ENCODE data around the gene SMCO1.
"Not testable (repeated sequence)": the region's sequence is repeated elsewhere in the genome, so short reads cannot be mapped to it uniquely, and the experiment has no call there.

Gene SMCO1

GRCh38 chr3:196514350-196514716 lies 813 bp downstream of the SMCO1 start:
- H3K27me3 Mint-ChIP-seq = peaks cover 10% of the 10 kb centered on the region
- no peak overlapping the region for H3K4me3 Mint-ChIP-seq
- peaks cover 22% of the 10 kb centered on the region for H3K9me3 Mint-ChIP-seq
- H3K27ac Mint-ChIP-seq = no peak overlapping the region
- peaks cover 3% of the 10 kb centered on the region for H3K36me3 Mint-ChIP-seq
- H3K4me1 Mint-ChIP-seq = peaks cover 4% of the 10 kb centered on the region
- CTCF ChIA-PET = interaction anchor here (1.0 to 1.2 kb wide), 2 partner anchors 9 to 14 kb away, joined by 3 to 4 read pairs; no protein-coding TSS in a partner anchor
- no peak for DNase-seq

DNA sequence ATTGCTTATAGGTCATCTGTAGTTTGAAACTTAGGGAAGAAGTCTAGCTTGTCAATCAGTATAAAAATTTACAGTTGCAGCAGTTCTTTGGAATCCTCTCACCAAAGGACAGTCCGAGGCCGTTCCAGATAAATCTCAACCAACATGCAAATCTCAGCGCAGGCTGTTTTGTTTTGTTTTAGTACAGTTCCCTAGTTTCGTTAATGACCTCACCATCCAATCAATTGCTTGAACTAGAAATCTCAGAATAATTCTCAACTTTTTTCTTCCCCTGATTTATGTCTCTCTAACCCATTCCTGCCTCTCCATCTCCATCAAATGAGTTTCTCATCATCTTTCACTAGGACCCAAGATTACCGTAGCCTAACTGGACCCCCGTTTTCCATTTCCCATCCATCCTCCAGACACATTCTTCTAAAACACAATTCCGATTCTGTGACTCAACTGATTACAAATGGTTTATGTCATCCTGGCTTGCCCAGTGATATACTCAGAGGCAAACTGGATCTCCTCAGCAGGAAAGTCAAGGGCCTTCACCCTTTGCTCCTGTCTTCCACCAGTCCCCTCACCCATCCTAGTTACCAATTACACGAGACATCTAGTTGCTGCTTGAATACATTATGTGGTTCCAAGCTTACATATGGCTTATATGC lies 1.3 kb downstream of the SMCO1 start:
- Mint-ChIP-seq H3K36me3 (no peaks in the 10 kb centered on the region), H3K9me3 (peaks cover 17% of the 10 kb centered on the region), H3K27ac (no peak overlapping the region), H3K27me3 (peaks cover 10% of the 10 kb centered on the region), H3K4me1 (peaks cover 4% of the 10 kb centered on the region), H3K4me3 (no peak overlapping the region)
- CTCF ChIA-PET = interaction anchor here (1.0 to 1.2 kb wide), 2 partner anchors 9 to 15 kb away, joined by 3 to 4 read pairs; no protein-coding TSS in a partner anchor
- DNase-seq = no peak

GRCh38 chr3:196511646-196512425 lies 3.3 kb downstream of the SMCO1 start:
- CTCF ChIA-PET = interaction anchor here (1.7 kb wide), 1 partner anchor 11 kb away, joined by 9 read pairs; no protein-coding TSS in a partner anchor
- DNase-seq, H3K4me1 Mint-ChIP-seq: not testable (repeated sequence)

GRCh38 chr3:196511108-196511507 lies 4.0 kb downstream of the SMCO1 start:
- not testable (repeated sequence) for H3K36me3 Mint-ChIP-seq, H3K4me3 Mint-ChIP-seq, H3K27ac Mint-ChIP-seq, DNase-seq, H3K4me1 Mint-ChIP-seq
- CTCF ChIA-PET = interaction anchor here (1.5 kb wide), 1 partner anchor 13 kb away, joined by 4 read pairs; no protein-coding TSS in a partner anchor
- Mint-ChIP-seq H3K9me3 (peaks cover 15% of the 10 kb centered on the region), H3K27me3 (peaks cover 24% of the 10 kb centered on the region)

More at GRCh38 chr3:196511646-196512425, 3.3 kb downstream of the SMCO1 start:
- not testable (repeated sequence) for H3K36me3 Mint-ChIP-seq, H3K27ac Mint-ChIP-seq, H3K4me3 Mint-ChIP-seq
- Mint-ChIP-seq H3K9me3 (peaks cover 10% of the 10 kb centered on the region), H3K27me3 (peaks cover 19% of the 10 kb centered on the region)

DNA sequence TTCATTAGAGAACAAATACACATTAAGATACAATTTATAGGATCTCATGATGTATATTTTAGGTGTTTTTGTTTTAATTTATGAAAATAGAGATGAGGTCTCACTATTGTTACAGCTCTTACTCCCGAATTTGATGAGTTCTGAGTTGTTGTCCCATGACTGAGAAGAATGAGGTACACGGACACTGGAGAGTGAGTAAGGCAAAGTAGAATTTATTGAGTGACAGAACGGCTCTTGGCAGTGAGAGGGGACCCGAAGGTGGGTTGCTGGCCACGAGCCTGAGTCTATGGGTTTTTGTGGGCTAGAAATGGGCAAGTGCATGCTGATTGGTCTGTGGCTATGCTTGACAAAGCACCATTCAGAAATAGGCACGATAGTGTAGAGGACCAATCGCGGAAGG lies 8.5 kb downstream of the SMCO1 start:
- CTCF ChIA-PET = interaction anchor here (1.9 to 3.2 kb wide), 3 partner anchors 16 to 22 kb away, joined by 6 to 10 read pairs (median 8); no protein-coding TSS in a partner anchor
- peaks cover 13% of the 10 kb centered on the region for H3K36me3 Mint-ChIP-seq
- no peak overlapping the region for H3K4me3 Mint-ChIP-seq
- peaks cover 10% of the 10 kb centered on the region for H3K4me1 Mint-ChIP-seq
- H3K9me3 Mint-ChIP-seq = peaks cover 11% of the 10 kb centered on the region
- H3K27ac Mint-ChIP-seq = no peak overlapping the region
- H3K27me3 Mint-ChIP-seq = peaks cover 16% of the 10 kb centered on the region
- DNase-seq = no peak

DNA sequence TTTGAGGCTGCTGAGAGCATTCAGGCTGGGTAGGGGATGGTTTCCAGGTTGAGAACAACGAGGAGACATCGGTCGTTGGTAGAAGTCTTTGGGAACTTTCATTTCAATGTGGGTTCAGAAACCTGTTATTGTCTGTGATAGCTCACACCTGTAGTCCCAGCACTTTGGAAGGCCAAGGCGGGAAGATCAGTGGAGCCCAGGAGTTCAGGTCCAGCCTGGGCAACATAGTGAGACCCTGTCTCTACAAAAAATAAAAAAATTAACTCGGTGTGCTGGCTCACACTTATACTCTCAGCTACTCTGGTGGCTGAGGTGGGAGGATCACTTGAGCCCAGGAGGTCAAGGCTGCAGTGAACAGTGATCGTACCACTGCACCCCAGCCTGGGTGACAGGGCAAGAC lies 10.6 kb downstream of the SMCO1 start:
- CTCF ChIA-PET = interaction anchor here (3.2 kb wide), 1 partner anchor 18 kb away, joined by 8 read pairs; no protein-coding TSS in a partner anchor
- no peak for DNase-seq
- H3K4me1 Mint-ChIP-seq = peaks cover 24% of the 10 kb centered on the region
- peaks cover 16% of the 10 kb centered on the region for H3K27me3 Mint-ChIP-seq
- peaks cover 11% of the 10 kb centered on the region for H3K9me3 Mint-ChIP-seq
- no peak overlapping the region for H3K27ac Mint-ChIP-seq
- peaks cover 30% of the 10 kb centered on the region for H3K36me3 Mint-ChIP-seq
- H3K4me3 Mint-ChIP-seq = peak overlapping the region; percentile 98

DNA sequence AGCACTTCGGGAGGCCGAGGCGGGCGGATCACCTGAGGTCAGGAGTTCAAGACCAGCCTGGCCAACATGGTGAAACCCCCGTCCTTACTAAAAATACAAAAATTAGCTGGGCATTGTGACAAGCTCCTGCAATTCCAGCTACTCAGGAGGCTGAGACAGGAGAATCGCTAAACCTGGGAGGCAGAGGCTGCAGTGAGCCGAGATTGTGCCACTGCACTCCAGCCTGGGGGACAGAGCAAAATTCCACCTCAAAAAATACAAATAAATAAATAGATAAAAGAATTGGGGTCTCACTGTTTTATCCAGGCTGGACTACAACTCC lies 11.1 kb downstream of the SMCO1 start:
- peaks cover 35% of the 10 kb centered on the region for H3K36me3 Mint-ChIP-seq
- H3K27me3 Mint-ChIP-seq = peaks cover 16% of the 10 kb centered on the region
- peaks cover 29% of the 10 kb centered on the region for H3K4me1 Mint-ChIP-seq
- peak overlapping the region; percentile 98 for H3K4me3 Mint-ChIP-seq
- not testable (repeated sequence) for DNase-seq
- peaks cover 11% of the 10 kb centered on the region for H3K9me3 Mint-ChIP-seq
- peak overlapping the region; percentile 100 for H3K27ac Mint-ChIP-seq
- CTCF ChIA-PET = interaction anchor here (3.2 kb wide), 1 partner anchor 19 kb away, joined by 8 read pairs; no protein-coding TSS in a partner anchor

- H3K4me1 Mint-ChIP-seq = peaks cover 35% of the 10 kb centered on the region
Measured at GRCh38 chr3:196503196-196504076, 11.7 kb downstream of the SMCO1 start, which contains the start of gene RNF168. TSS of gene RNF168 (minus strand) at chr3:196503768. CDS start at chr3:196503173, 595 bp downstream.

DNA sequence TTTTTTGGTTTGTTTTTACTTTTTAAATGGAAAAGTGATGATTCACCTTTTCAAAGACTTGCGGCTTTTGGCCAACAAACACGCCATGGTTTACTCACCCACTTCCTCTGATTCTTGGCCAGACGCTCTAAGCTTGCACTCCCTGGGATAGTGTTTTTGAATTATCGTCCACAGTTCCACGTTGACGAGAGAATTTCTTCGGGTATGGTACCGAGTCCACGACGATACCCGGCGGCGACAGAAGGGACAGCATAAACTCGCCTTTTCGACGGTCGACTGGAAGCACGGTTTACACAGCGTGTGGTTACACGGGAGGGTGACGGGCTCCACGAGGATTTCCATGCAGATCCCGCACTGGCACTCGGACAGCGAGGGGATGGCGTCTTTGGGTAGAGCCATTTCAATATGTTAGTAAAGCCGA lies 12.4 kb downstream of the SMCO1 start:
- Mint-ChIP-seq H3K27ac (peak overlapping the region; percentile 100), H3K4me1 (peaks cover 39% of the 10 kb centered on the region), H3K27me3 (peaks cover 12% of the 10 kb centered on the region), H3K36me3 (peaks cover 45% of the 10 kb centered on the region), H3K9me3 (peaks cover 11% of the 10 kb centered on the region), H3K4me3 (peak overlapping the region; percentile 98)
- CTCF ChIA-PET = no interaction called here
- peak; percentile 74 for DNase-seq

More at GRCh38 chr3:196503196-196504076, 11.7 kb downstream of the SMCO1 start, which contains the start of gene RNF168:
- CTCF ChIA-PET = interaction anchor here (0.9 to 3.2 kb wide), 2 partner anchors 19 to 25 kb away, joined by 3 to 8 read pairs; no protein-coding TSS in a partner anchor
- H3K4me3 Mint-ChIP-seq = peak within 1 kb of the TSS; percentile 98
- H3K9me3 Mint-ChIP-seq = peaks cover 11% of the 10 kb centered on the region
- H3K36me3 Mint-ChIP-seq = peaks cover 39% of the 10 kb centered on the region
- DNase-seq = peak; percentile 94
- H3K27ac Mint-ChIP-seq = peak within 1 kb of the TSS; percentile 100
- H3K27me3 Mint-ChIP-seq = peaks cover 16% of the 10 kb centered on the region

DNA sequence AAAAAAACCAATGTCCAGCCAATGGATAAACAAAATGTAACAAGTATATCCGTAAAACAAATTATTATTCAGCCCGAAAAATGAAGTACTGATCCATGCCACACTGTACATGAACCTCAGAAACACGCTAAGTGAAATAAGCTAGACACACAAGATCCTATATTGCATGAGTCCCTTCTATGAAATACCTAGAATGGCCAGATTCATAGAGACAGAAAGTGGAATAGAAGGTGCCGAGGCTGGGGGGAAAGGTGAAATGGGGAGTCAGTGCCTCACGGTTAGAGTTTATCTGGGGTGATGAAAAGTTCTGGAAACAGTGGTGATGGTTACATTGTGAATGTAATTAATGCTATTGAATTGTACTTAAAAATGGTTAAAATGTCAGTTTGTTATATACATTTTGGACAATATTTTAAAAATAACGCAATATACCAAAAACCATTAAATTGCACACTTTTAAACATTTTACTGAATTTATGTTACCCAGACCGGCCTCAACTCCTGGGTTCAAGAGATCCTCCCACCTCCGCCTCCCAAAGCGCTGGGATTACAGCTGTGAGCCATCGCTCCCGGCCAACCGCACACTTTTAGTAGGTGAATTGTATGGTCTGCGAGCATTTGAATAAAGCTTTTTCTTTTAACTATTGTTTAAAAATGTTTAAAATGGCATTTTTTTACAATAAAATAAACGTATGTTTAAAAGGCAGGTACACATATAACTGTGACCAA lies 13.7 kb downstream of the SMCO1 start:
- Mint-ChIP-seq H3K4me1 (peaks cover 41% of the 10 kb centered on the region), H3K36me3 (peaks cover 53% of the 10 kb centered on the region), H3K27me3 (peaks cover 5% of the 10 kb centered on the region), H3K4me3 (peak overlapping the region; percentile 98), H3K27ac (peak overlapping the region; percentile 56), H3K9me3 (peaks cover 4% of the 10 kb centered on the region)
- CTCF ChIA-PET = interaction anchor here (1.4 to 1.5 kb wide), 2 partner anchors 9 to 22 kb away, joined by 4 to 5 read pairs; no protein-coding TSS in a partner anchor
- no peak for DNase-seq

- no peak for DNase-seq
- no peaks in the 10 kb centered on the region for H3K9me3 Mint-ChIP-seq
- H3K36me3 Mint-ChIP-seq = peaks cover 63% of the 10 kb centered on the region
- H3K4me1 Mint-ChIP-seq = peaks cover 43% of the 10 kb centered on the region
- no peaks in the 10 kb centered on the region for H3K27me3 Mint-ChIP-seq
- H3K27ac Mint-ChIP-seq = peak overlapping the region; percentile 56
- CTCF ChIA-PET = no interaction called here
- peak overlapping the region; percentile 98 for H3K4me3 Mint-ChIP-seq
Measured at GRCh38 chr3:196499807-196500524, 15.2 kb downstream of the SMCO1 start.

GRCh38 chr3:196499061-196499460 lies 16.1 kb downstream of the SMCO1 start:
- no peak for DNase-seq
- CTCF ChIA-PET = no interaction called here
- Mint-ChIP-seq H3K36me3 (peaks cover 65% of the 10 kb centered on the region), H3K27me3 (no peaks in the 10 kb centered on the region), H3K4me3 (peak overlapping the region; percentile 98), H3K27ac (no peak overlapping the region), H3K9me3 (no peaks in the 10 kb centered on the region), H3K4me1 (peaks cover 39% of the 10 kb centered on the region)
